Thymus (tissue), 11 donors: Measurements from ENCODE around the gene ERBB4. TPM values are rescaled to one million over a fixed set of nuclear protein-coding genes. Genes with fewer than 3 reads are reported as not detected.

Experiments used
- DNase-seq, 9 donors: peaks; one replicate each; pipeline ENCODE4 v3.0.0-alpha.2; 2013; ENCODE audit warnings: low spot score in 9 of 9, low read depth in 6 of 9, missing footprints in 1 of 9
- H3K27ac ChIP-seq, 2 donors: one replicate each; pipeline ENCODE4 v1.5.1; 2013; ENCODE audit warnings: control low read depth in 1 of 2, low read depth in 1 of 2, low read length in 1 of 2, mild to moderate bottlenecking in 1 of 2, moderate library complexity in 1 of 2
- H3K27me3 ChIP-seq, 2 donors: one replicate each; pipeline ENCODE4 v1.5.1; 2013; ENCODE audit warnings: low read length in 1 of 2; ENCODE audit not compliant: control insufficient read depth in 2 of 2, insufficient read depth in 1 of 2
- H3K36me3 ChIP-seq, 2 donors: one replicate each; pipeline ENCODE4 v1.5.1; 2013; ENCODE audit warnings: low read length in 1 of 2, mild to moderate bottlenecking in 1 of 2, moderate library complexity in 1 of 2; ENCODE audit not compliant: control insufficient read depth in 2 of 2, insufficient read depth in 2 of 2
- H3K4me1 ChIP-seq, 2 donors: one replicate each; pipeline ENCODE4 v1.5.1; 2013; ENCODE audit warnings: low read length in 2 of 2; ENCODE audit not compliant: control insufficient read depth in 2 of 2, insufficient read depth in 2 of 2
- H3K4me3 ChIP-seq, 2 donors: one replicate each; pipeline ENCODE4 v1.5.1; 2013; ENCODE audit warnings: low read length in 2 of 2, control low read depth in 1 of 2, mild to moderate bottlenecking in 1 of 2
- H3K9me3 ChIP-seq, 2 donors: one replicate each; pipeline ENCODE4 v1.5.1; 2013; ENCODE audit warnings: low read length in 1 of 2, mild to moderate bottlenecking in 1 of 2; ENCODE audit not compliant: control insufficient read depth in 2 of 2, insufficient read depth in 1 of 2
- WGBS: extraction: QIAGEN DNeasy Blood & Tissue Kit; methylation state at CpG from one replicate; pipeline ENCODE4 v1.1.7; 2013; 5-methylcytosine and 5-hydroxymethylcytosine counted together
- polyA plus RNA-seq: library from polyadenylated mRNA; stranded (reverse); fragments of 200-250 nt; gene quantifications from one replicate; pipeline ENCODE4 v1.2.3, GENCODE V29; 2013
- total RNA-seq: library from RNA; stranded (reverse); fragments of 120-200 nt; gene quantifications from one replicate; pipeline ENCODE4 v1.2.4, GENCODE V29; 2013
- donor health status: healthy.

The ERBB4 gene
- total and polyA plus RNA-seq, 2 donors, result 0.16 to 0.19 TPM

GRCh38 chr2:212367431-212367830 is 171.2 kb downstream of the ERBB4 start:
- no peak overlapping the region for H3K27ac ChIP-seq
- no peak overlapping the region for H3K4me3 ChIP-seq
- DNase-seq, result no peak
- H3K9me3 ChIP-seq, result no peaks in the 10 kb centered on the region
- no peaks in the 10 kb centered on the region for H3K4me1 ChIP-seq
- no peaks in the 10 kb centered on the region for H3K27me3 ChIP-seq
- 86% methylated on average over 1 of the region's 1 CpG for WGBS
- H3K36me3 ChIP-seq, result no peaks in the 10 kb centered on the region

DNA sequence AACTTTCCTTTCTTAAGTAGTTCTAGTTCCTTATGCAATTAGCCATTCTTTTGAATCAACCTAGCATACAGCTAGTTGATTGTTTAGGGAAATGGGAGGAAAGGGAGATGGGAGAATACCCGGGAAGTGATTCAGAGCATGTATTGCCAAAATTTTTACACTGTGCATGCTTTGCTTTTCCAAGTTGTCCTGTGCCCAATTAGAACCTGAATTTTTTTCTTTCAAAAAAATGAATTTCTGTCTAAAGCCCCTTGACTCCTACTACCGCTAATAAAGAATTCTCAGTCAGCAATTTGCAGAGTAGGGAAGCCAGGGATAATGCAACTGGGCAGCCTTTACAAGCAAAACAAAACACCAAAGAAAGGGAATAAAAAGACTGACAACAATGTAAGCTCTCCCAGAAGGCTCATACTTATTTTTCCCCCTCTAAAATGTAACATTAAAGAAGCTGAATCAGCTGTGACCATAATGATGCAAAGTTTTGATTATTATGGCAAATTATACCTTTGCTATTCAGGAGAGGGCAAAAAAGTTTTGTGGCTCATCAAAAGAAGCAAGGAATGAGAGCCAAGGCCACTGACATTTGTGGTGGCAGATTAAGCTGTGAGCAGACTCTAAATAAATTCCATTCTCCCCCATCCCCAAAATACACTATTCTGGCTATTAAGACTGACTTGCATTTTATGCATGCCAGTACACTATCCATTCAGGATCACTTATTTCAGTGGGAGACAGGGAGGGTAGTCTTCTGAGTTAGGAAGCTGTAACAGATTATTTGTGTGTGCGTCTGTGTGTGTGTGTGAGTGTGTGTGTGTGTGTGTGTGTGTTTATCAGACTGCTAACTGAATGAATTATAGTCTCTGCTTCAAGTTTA is 174.3 kb downstream of the ERBB4 start:
- H3K27ac ChIP-seq, result no peak overlapping the region
- WGBS, result 72% methylated on average over 3 of the region's 3 CpGs
- H3K4me1 ChIP-seq, result no peaks in the 10 kb centered on the region

DNA sequence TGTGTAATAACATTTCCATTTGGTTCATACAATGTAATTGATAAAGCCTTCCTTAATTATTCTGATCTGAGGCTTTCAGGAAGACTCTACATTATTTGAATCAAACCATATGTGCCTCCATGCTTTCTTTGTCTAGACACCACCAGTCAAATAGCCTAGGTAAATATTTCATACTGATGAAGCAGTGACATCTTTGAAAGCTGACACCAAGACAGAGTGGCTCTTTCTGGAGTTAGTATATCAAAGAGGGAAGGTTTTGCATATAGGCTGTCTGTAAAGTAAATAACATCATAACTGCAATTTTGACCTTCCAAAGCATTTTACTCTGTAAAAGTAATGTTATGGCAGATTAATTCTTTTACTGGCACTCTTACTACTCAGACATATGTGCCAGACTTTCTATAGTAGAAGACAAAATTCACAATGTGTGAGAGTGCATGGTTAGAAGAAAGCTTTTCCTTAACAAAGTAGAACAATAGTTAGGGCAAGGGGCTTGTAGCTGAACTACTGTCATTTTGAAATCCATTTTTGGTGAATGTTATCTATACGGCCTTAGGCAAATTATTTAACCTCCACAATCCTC is 177.3 kb downstream of the ERBB4 start:
- no peaks in the 10 kb centered on the region for H3K27me3 ChIP-seq
- no peaks in the 10 kb centered on the region for H3K4me1 ChIP-seq
- H3K4me3 ChIP-seq, result no peak overlapping the region
- DNase-seq, result no peak
- 86% methylated on average over 1 of the region's 1 CpG for WGBS
- no peak overlapping the region for H3K27ac ChIP-seq
- no peaks in the 10 kb centered on the region for H3K36me3 ChIP-seq
- no peaks in the 10 kb centered on the region for H3K9me3 ChIP-seq

More for the DNA sequence above, 174.3 kb downstream of the ERBB4 start:
- no peaks in the 10 kb centered on the region for H3K36me3 ChIP-seq
- DNase-seq, result no peak
- H3K9me3 ChIP-seq, result no peaks in the 10 kb centered on the region
- no peak overlapping the region for H3K4me3 ChIP-seq
- H3K27me3 ChIP-seq, result no peaks in the 10 kb centered on the region

- Histone ChIP-seq H3K9me3 (no peaks in the 10 kb centered on the region), H3K36me3 (no peaks in the 10 kb centered on the region), H3K4me3 (no peak overlapping the region), H3K4me1 (no peaks in the 10 kb centered on the region), H3K27me3 (no peaks in the 10 kb centered on the region), H3K27ac (no peak overlapping the region)
- no peak for DNase-seq
These were observed 178.5 kb downstream of the ERBB4 start for GRCh38 chr2:212360068-212360460.

DNA sequence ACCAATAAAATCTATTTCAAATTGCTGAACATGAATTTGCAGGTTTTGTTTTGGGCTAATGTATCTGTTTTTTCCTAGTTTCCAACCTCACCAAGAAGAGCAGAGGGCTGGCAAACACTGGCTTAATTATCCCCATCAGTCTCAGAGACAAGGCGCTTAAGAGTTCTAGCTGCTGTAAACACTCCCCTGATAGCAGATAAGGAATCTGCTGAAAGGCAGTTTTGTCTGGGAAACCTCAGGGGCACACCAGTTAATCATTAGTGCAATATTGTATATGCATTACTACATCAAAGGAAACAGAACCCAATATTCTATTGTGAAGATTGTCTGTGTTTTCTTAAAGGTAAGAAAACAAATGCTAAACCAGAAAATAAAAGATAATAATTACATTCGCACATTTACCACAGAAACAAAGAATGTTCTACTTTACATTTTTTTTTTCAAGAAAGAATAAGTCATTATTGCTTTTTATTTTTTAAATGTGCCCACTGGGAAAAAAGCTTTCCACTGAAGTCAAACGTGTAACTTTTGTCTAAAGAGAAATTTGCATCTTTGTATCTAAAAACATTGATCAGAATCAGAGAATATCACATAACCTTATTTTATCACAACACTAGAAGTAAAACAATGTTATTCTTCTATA is 179.1 kb downstream of the ERBB4 start:
- Histone ChIP-seq H3K4me3 (no peak overlapping the region), H3K36me3 (no peaks in the 10 kb centered on the region), H3K27ac (no peak overlapping the region), H3K4me1 (no peaks in the 10 kb centered on the region), H3K9me3 (no peaks in the 10 kb centered on the region), H3K27me3 (no peaks in the 10 kb centered on the region)
- no peak for DNase-seq
- 61% methylated on average over 3 of the region's 3 CpGs for WGBS

GRCh38 chr2:212357606-212358005 is 181.0 kb downstream of the ERBB4 start:
- Histone ChIP-seq H3K4me3 (no peak overlapping the region), H3K4me1 (no peaks in the 10 kb centered on the region), H3K27ac (no peak overlapping the region), H3K27me3 (no peaks in the 10 kb centered on the region), H3K9me3 (no peaks in the 10 kb centered on the region), H3K36me3 (no peaks in the 10 kb centered on the region)
- no peak for DNase-seq
- WGBS, result 87% methylated on average over 5 of the region's 5 CpGs

- Histone ChIP-seq H3K4me1 (no peaks in the 10 kb centered on the region), H3K27me3 (no peaks in the 10 kb centered on the region), H3K36me3 (no peaks in the 10 kb centered on the region), H3K9me3 (no peaks in the 10 kb centered on the region), H3K4me3 (no peak overlapping the region), H3K27ac (no peak overlapping the region)
- DNase-seq, result no peak
These were observed 184.2 kb downstream of the ERBB4 start for GRCh38 chr2:212354382-212354781.

- Histone ChIP-seq H3K4me3 (no peak overlapping the region), H3K27ac (no peak overlapping the region), H3K4me1 (no peaks in the 10 kb centered on the region), H3K36me3 (no peaks in the 10 kb centered on the region), H3K27me3 (no peaks in the 10 kb centered on the region), H3K9me3 (no peaks in the 10 kb centered on the region)
- DNase-seq, result no peak
- WGBS, result 83% methylated on average over 4 of the region's 4 CpGs
These were observed 190.1 kb downstream of the ERBB4 start for GRCh38 chr2:212348501-212348900.

DNA sequence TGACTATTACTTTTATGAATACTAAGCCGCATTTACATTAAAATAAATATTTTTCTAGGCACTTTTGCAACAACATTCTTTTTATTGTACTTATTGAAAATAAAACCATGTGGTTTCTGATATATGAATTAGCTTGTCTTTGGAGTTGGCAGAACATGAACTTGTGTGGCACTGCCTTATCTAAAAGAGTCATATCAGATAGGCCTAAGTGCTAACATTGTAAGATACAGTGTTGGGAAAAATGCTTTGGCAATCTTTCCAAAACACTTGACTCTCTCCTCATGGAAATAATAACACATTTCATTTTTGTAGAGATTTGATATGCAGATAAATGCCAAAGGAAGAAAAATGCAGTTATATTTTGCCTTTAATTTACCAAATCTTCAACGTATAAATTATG is 191.7 kb downstream of the ERBB4 start:
- WGBS, result 48% methylated on average over 2 of the region's 2 CpGs
- Histone ChIP-seq H3K4me3 (no peak overlapping the region), H3K9me3 (no peaks in the 10 kb centered on the region), H3K36me3 (no peaks in the 10 kb centered on the region), H3K27ac (no peak overlapping the region), H3K4me1 (no peaks in the 10 kb centered on the region), H3K27me3 (no peaks in the 10 kb centered on the region)
- DNase-seq, result no peak
